GM21717 (cell line): Measurements from ENCODE around the gene TPSD1.
"Not testable (repeated sequence)": the region's sequence is repeated elsewhere in the genome, so short reads cannot be mapped to it uniquely, and the experiment has no call there.

Experiments used
- ATAC-seq: cut with Tn5 transposase; IDR thresholded peaks from one replicate; pipeline ENCODE4 v1.9.1; 2021; ENCODE audit warnings: mild to moderate bottlenecking, moderate library complexity; ENCODE audit not compliant: unreplicated experiment

Gene TPSD1

GRCh38 chr16:1220841-1221627, 34.8 kb upstream of the TPSD1 start:
- ATAC-seq, result no peak

- no peak for ATAC-seq
These were observed 34.0 kb upstream of the TPSD1 start for GRCh38 chr16:1221628-1222552.

- no peak for ATAC-seq
These were observed 33.1 kb upstream of the TPSD1 start for GRCh38 chr16:1222553-1223354.

- no peak for ATAC-seq
These were observed 32.3 kb upstream of the TPSD1 start for GRCh38 chr16:1223355-1224214.

GRCh38 chr16:1224558-1224957, 31.3 kb upstream of the TPSD1 start:
- no peak for ATAC-seq

- no peak for ATAC-seq
These were observed 30.8 kb upstream of the TPSD1 start, which contains the start of gene TPSG1 for GRCh38 chr16:1225051-1225451. TPSG1 (minus strand) TSS chr16:1225268; CDS start chr16:1225252, 16 bp downstream.

GRCh38 chr16:1225728-1226311, 30.0 kb upstream of the TPSD1 start:
- not testable (repeated sequence) for ATAC-seq

- not testable (repeated sequence) for ATAC-seq
These were observed 29.2 kb upstream of the TPSD1 start for GRCh38 chr16:1226692-1227091.

GRCh38 chr16:1228227-1228626, 27.6 kb upstream of the TPSD1 start:
- ATAC-seq, result not testable (repeated sequence)

- ATAC-seq, result not testable (repeated sequence)
These were observed 26.4 kb upstream of the TPSD1 start for GRCh38 chr16:1229476-1229875.

- not testable (repeated sequence) for ATAC-seq
These were observed 25.8 kb upstream of the TPSD1 start, which contains the start of gene TPSB2 for GRCh38 chr16:1230084-1230470. TPSB2 (minus strand) TSS chr16:1230184; CDS start chr16:1229951, 233 bp downstream.

- not testable (repeated sequence) for ATAC-seq
These were observed 25.2 kb upstream of the TPSD1 start for GRCh38 chr16:1230471-1231212.

GRCh38 chr16:1231301-1231700, 24.6 kb upstream of the TPSD1 start:
- not testable (repeated sequence) for ATAC-seq

GRCh38 chr16:1232049-1232748, 23.7 kb upstream of the TPSD1 start:
- not testable (repeated sequence) for ATAC-seq

- ATAC-seq, result not testable (repeated sequence)
These were observed 19.2 kb upstream of the TPSD1 start for GRCh38 chr16:1236659-1237058.

- ATAC-seq, result no peak
These were observed 17.9 kb upstream of the TPSD1 start for GRCh38 chr16:1237990-1238389.

GRCh38 chr16:1238909-1239308, 17.0 kb upstream of the TPSD1 start:
- ATAC-seq, result not testable (repeated sequence)

- not testable (repeated sequence) for ATAC-seq
These were observed 16.3 kb upstream of the TPSD1 start for GRCh38 chr16:1239575-1239974.
